Smooth muscle cell of trachea (primary cell): ENCODE data around the gene MTNR1B. TPM values are rescaled to one million over a fixed set of nuclear protein-coding genes. Genes with fewer than 3 reads are reported as not detected.

Experiments
- total RNA-seq: library from RNA; depleted of rRNA; stranded (reverse); fragments of >200 nt; gene quantifications from 2 replicates; pipeline ENCODE4 v1.2.1, GENCODE V29; 2014

The MTNR1B gene
- total RNA-seq, result not detected in 2 replicates

GRCh38 chr11:92969634-92970347 lies at the start of gene MTNR1B:
Gene MTNR1B (plus strand): TSS chr11:92969651. CDS start chr11:92969726, 75 bp downstream.

Other genes starting within 250 kb of the MTNR1B start
- gene SLC36A4, start 228.3 kb downstream of the MTNR1B start, total RNA-seq, result 5.8 and 22.3 TPM in 2 replicates